GM18511 (cell line): Measurements from ENCODE around the gene SMAP2.
"Not testable (repeated sequence)": the region's sequence is repeated elsewhere in the genome, so short reads cannot be mapped to it uniquely, and the experiment has no call there.

ENCODE experiments used
- ATAC-seq: cut with Tn5 transposase; IDR thresholded peaks from one replicate; pipeline ENCODE4 v1.9.1; 2021; ENCODE audit warnings: mild to moderate bottlenecking, moderate library complexity; ENCODE audit not compliant: unreplicated experiment

The SMAP2 gene

GRCh38 chr1:40371707-40372258 lies 1.7 kb upstream of the SMAP2 start:
- no peak for ATAC-seq

- ATAC-seq = no peak
These were observed 737 bp upstream of the SMAP2 start for GRCh38 chr1:40372658-40373322.

GRCh38 chr1:40377512-40377911 lies 4.0 kb downstream of the SMAP2 start:
- ATAC-seq = no peak

GRCh38 chr1:40379785-40380452 lies 6.4 kb downstream of the SMAP2 start:
- ATAC-seq = no peak

- ATAC-seq = no peak
These were observed 7.3 kb downstream of the SMAP2 start for GRCh38 chr1:40380817-40381216.

- ATAC-seq = peak; percentile 38
These were observed 8.0 kb downstream of the SMAP2 start for GRCh38 chr1:40381268-40382107.

GRCh38 chr1:40382108-40382460 lies 8.6 kb downstream of the SMAP2 start:
- ATAC-seq = no peak

GRCh38 chr1:40382601-40383000 lies 9.1 kb downstream of the SMAP2 start:
- ATAC-seq = no peak

- no peak for ATAC-seq
These were observed 9.6 kb downstream of the SMAP2 start for GRCh38 chr1:40383095-40383487.

GRCh38 chr1:40383488-40384412 lies 10.2 kb downstream of the SMAP2 start:
- ATAC-seq = no peak

GRCh38 chr1:40384413-40384762 lies 10.9 kb downstream of the SMAP2 start:
- no peak for ATAC-seq

GRCh38 chr1:40384887-40385286 lies 11.4 kb downstream of the SMAP2 start:
- no peak for ATAC-seq

- ATAC-seq = peak; percentile 66
These were observed 12.2 kb downstream of the SMAP2 start for GRCh38 chr1:40385437-40386358.

GRCh38 chr1:40386359-40386723 lies 12.8 kb downstream of the SMAP2 start:
- no peak for ATAC-seq

GRCh38 chr1:40386796-40387195 lies 13.3 kb downstream of the SMAP2 start:
- ATAC-seq = no peak

GRCh38 chr1:40387381-40388306 lies 14.1 kb downstream of the SMAP2 start:
- not testable (repeated sequence) for ATAC-seq

- ATAC-seq = not testable (repeated sequence)
These were observed 15.2 kb downstream of the SMAP2 start for GRCh38 chr1:40388456-40389321.
